Measurements from ENCODE around the gene BAG2. TPM values are rescaled to one million over a fixed set of nuclear protein-coding genes. Genes with fewer than 3 reads are reported as not detected.

The BAG2 gene
- total and polyA plus RNA-seq, 10 of the 15 experiments (the other 5 are each of a cell fraction or from before 2014, with no cell fraction given): 7.7 to 17.6 (median 9.6) TPM

GRCh38 chr6:57135885-57136284 is 36.2 kb upstream of the BAG2 start (continued):
- TF ChIP-seq IKZF2 (IDR thresholded peaks at IDR 0.05) (no peak), ZBTB4 (CRISPR knock-in tag; IDR thresholded peaks at IDR 0.05) (no peak), NFIC (IDR thresholded peaks at IDR 0.05; ENCODE audit: low read depth, low read length) (no peak), RBBP5 (conservative IDR thresholded peaks at IDR 0.05) (no peak), CEBPZ (IDR thresholded peaks at IDR 0.05; ENCODE audit: low read depth, low read length) (no peak)

- DNase-seq (ENCODE audit: low read depth, low spot score): no peak
- no peaks in the 10 kb centered on the region for H3K9me3 ChIP-seq (replicated peaks; ENCODE audit: control insufficient read depth, insufficient read depth, low read length)
- no peak overlapping the region for H2AFZ ChIP-seq (ENCODE audit: control insufficient read depth, low read depth, low read length)
- no peaks in the 10 kb centered on the region for H3K27me3 ChIP-seq (replicated peaks in 1 of 2; ENCODE audit: control insufficient read depth in 2 of 2, insufficient read depth in 2 of 2, low read length in 1 of 2)
- no peaks in the 10 kb centered on the region for H3K79me2 ChIP-seq (ENCODE audit: control insufficient read depth, insufficient read depth, low read length)
- ChIA-PET POLR2A (no interaction called here), CTCF (no interaction called here), SMC1A (ENCODE audit: uncharacterized antibody, unreplicated experiment) (interaction anchor here (1.4 kb wide), 1 partner anchor 8 kb away, joined by 3 read pairs; no protein-coding TSS in a partner anchor), RAD21 (ENCODE audit: unreplicated experiment) (no interaction called here)
- H3K4me1 ChIP-seq (ENCODE audit: control insufficient read depth, insufficient read depth, low read length): no peaks in the 10 kb centered on the region
- no peak overlapping the region for H3K9ac ChIP-seq (ENCODE audit: control insufficient read depth, insufficient read depth, low read length)
- H3K36me3 ChIP-seq (ENCODE audit: control insufficient read depth in 2 of 2, insufficient read depth in 2 of 2, low read length in 1 of 2): peaks cover 0 to 12% of the 10 kb centered on the region in 2 experiments; a peak in 2 of 4 replicates
- H3K4me3 ChIP-seq: no peak overlapping the region
- BruUV-seq (replicated peaks): no TSS peak
- no peak for ATAC-seq
- in situ Hi-C loops (cut with MboI) (no loop called here), intact Hi-C loops (cut with micrococcal nuclease; ENCODE audit: unreplicated experiment) (no loop called here)
- FAIRE-seq: no peak
- H3K27ac ChIP-seq (ENCODE audit: control insufficient read depth, insufficient read depth): no peak overlapping the region
- TF ChIP-seq ZNF274 (IDR thresholded peaks at IDR 0.05; ENCODE audit: insufficient read depth, insufficient read length): no peak
- TF ChIP-seq IKZF2 (IDR thresholded peaks at IDR 0.05): no peak
- no peaks in the 10 kb centered on the region for H4K20me1 ChIP-seq (ENCODE audit: control insufficient read depth, insufficient read depth)
- H3K4me2 ChIP-seq (ENCODE audit: control insufficient read depth, insufficient read depth): no peak overlapping the region
- 100% methylated on average over 2 of the region's 2 CpGs for WGBS (ENCODE audit: insufficient coverage, insufficient replicate concordance, low lambda C conversion rate, missing lambda C conversion rate)
These were observed 34.8 kb upstream of the BAG2 start for GRCh38 chr6:57137350-57137749.

Measured in GM12878 (cell line).